ENCODE results near the gene TESPA1.
A peak's percentile ranks its signal among the peaks of the same experiment; 100 is the strongest.
"Not testable (repeated sequence)": the region's sequence is repeated elsewhere in the genome, so short reads cannot be mapped to it uniquely, and the experiment has no call there.

The TESPA1 gene

GRCh38 chr12:54943292-54943691 lies 41.3 kb downstream of the TESPA1 start:
- not testable (repeated sequence) for H3K27me3 Mint-ChIP-seq, H3K9me3 Mint-ChIP-seq, H3K27ac Mint-ChIP-seq, H3K4me3 Mint-ChIP-seq
- Mint-ChIP-seq H3K4me1 (ENCODE audit: low read depth) (peaks cover 22% of the 10 kb centered on the region), H3K36me3 (ENCODE audit: low read depth) (peaks cover 29% of the 10 kb centered on the region)

GRCh38 chr12:54941659-54942058 lies 42.9 kb downstream of the TESPA1 start:
- H3K4me3 Mint-ChIP-seq = no peak overlapping the region
- H3K27me3 Mint-ChIP-seq = no peaks in the 10 kb centered on the region
- H3K4me1 Mint-ChIP-seq (ENCODE audit: low read depth) = peaks cover 21% of the 10 kb centered on the region
- H3K36me3 Mint-ChIP-seq (ENCODE audit: low read depth) = peaks cover 26% of the 10 kb centered on the region
- no peak overlapping the region for H3K27ac Mint-ChIP-seq
- no peaks in the 10 kb centered on the region for H3K9me3 Mint-ChIP-seq

- H3K9me3 Mint-ChIP-seq = no peaks in the 10 kb centered on the region
- peaks cover 29% of the 10 kb centered on the region for H3K4me1 Mint-ChIP-seq (ENCODE audit: low read depth)
- no peak overlapping the region for H3K27ac Mint-ChIP-seq
- H3K36me3 Mint-ChIP-seq (ENCODE audit: low read depth) = peaks cover 35% of the 10 kb centered on the region
- H3K4me3 Mint-ChIP-seq = no peak overlapping the region
- H3K27me3 Mint-ChIP-seq = no peaks in the 10 kb centered on the region
These were observed 43.7 kb downstream of the TESPA1 start for GRCh38 chr12:54940727-54941315.

- peak overlapping the region; percentile 45 for H3K27ac Mint-ChIP-seq
- H3K9me3 Mint-ChIP-seq = peaks cover 4% of the 10 kb centered on the region
- H3K36me3 Mint-ChIP-seq (ENCODE audit: low read depth) = peaks cover 42% of the 10 kb centered on the region
- H3K4me3 Mint-ChIP-seq = no peak overlapping the region
- H3K27me3 Mint-ChIP-seq = no peaks in the 10 kb centered on the region
- peaks cover 58% of the 10 kb centered on the region for H3K4me1 Mint-ChIP-seq (ENCODE audit: low read depth)
These were observed 46.6 kb downstream of the TESPA1 start for GRCh38 chr12:54937929-54938328.

- Mint-ChIP-seq H3K4me3 (no peak overlapping the region), H3K9me3 (peaks cover 4% of the 10 kb centered on the region), H3K27me3 (no peaks in the 10 kb centered on the region), H3K27ac (peak overlapping the region; percentile 45), H3K36me3 (ENCODE audit: low read depth) (peaks cover 44% of the 10 kb centered on the region), H3K4me1 (ENCODE audit: low read depth) (peaks cover 62% of the 10 kb centered on the region)
These were observed 47.2 kb downstream of the TESPA1 start for GRCh38 chr12:54937376-54937775.

- Mint-ChIP-seq H3K4me3 (peak overlapping the region; percentile 54), H3K36me3 (ENCODE audit: low read depth) (peaks cover 47% of the 10 kb centered on the region)
These were observed 47.8 kb downstream of the TESPA1 start for GRCh38 chr12:54936736-54937135.

GRCh38 chr12:54935235-54935951 lies 49.2 kb downstream of the TESPA1 start:
- Mint-ChIP-seq H3K36me3 (ENCODE audit: low read depth) (peaks cover 57% of the 10 kb centered on the region), H3K9me3 (peaks cover 22% of the 10 kb centered on the region), H3K4me3 (peak overlapping the region; percentile 62), H3K27me3 (no peaks in the 10 kb centered on the region), H3K27ac (peak overlapping the region; percentile 99), H3K4me1 (ENCODE audit: low read depth) (peaks cover 71% of the 10 kb centered on the region)

More at GRCh38 chr12:54936736-54937135, 47.8 kb downstream of the TESPA1 start:
- Mint-ChIP-seq H3K4me1 (ENCODE audit: low read depth) (peaks cover 67% of the 10 kb centered on the region), H3K9me3 (peaks cover 9% of the 10 kb centered on the region), H3K27me3 (no peaks in the 10 kb centered on the region), H3K27ac (peak overlapping the region; percentile 99)

- peak overlapping the region; percentile 40 for H3K4me3 Mint-ChIP-seq
- peaks cover 62% of the 10 kb centered on the region for H3K36me3 Mint-ChIP-seq (ENCODE audit: low read depth)
- H3K27ac Mint-ChIP-seq = peak overlapping the region; percentile 99
- no peaks in the 10 kb centered on the region for H3K27me3 Mint-ChIP-seq
- peaks cover 32% of the 10 kb centered on the region for H3K9me3 Mint-ChIP-seq
- peaks cover 74% of the 10 kb centered on the region for H3K4me1 Mint-ChIP-seq (ENCODE audit: low read depth)
These were observed 50.1 kb downstream of the TESPA1 start for GRCh38 chr12:54934419-54934818.

GRCh38 chr12:54933376-54933775 lies 51.2 kb downstream of the TESPA1 start:
- Mint-ChIP-seq H3K36me3 (ENCODE audit: low read depth) (peaks cover 62% of the 10 kb centered on the region), H3K4me1 (ENCODE audit: low read depth) (peaks cover 72% of the 10 kb centered on the region), H3K27ac (peak overlapping the region; percentile 99), H3K4me3 (no peak overlapping the region), H3K9me3 (peaks cover 35% of the 10 kb centered on the region), H3K27me3 (no peaks in the 10 kb centered on the region)

- peaks cover 55% of the 10 kb centered on the region for H3K36me3 Mint-ChIP-seq (ENCODE audit: low read depth)
- peaks cover 35% of the 10 kb centered on the region for H3K9me3 Mint-ChIP-seq
- H3K4me1 Mint-ChIP-seq (ENCODE audit: low read depth) = peaks cover 67% of the 10 kb centered on the region
- H3K27me3 Mint-ChIP-seq = no peaks in the 10 kb centered on the region
- no peak overlapping the region for H3K4me3 Mint-ChIP-seq
- H3K27ac Mint-ChIP-seq = peak overlapping the region; percentile 99
These were observed 51.9 kb downstream of the TESPA1 start for GRCh38 chr12:54932691-54933090.

GRCh38 chr12:54932038-54932437 lies 52.5 kb downstream of the TESPA1 start:
- Mint-ChIP-seq H3K4me3 (no peak overlapping the region), H3K27ac (peak overlapping the region; percentile 57), H3K27me3 (no peaks in the 10 kb centered on the region), H3K4me1 (ENCODE audit: low read depth) (peaks cover 61% of the 10 kb centered on the region), H3K36me3 (ENCODE audit: low read depth) (peaks cover 53% of the 10 kb centered on the region), H3K9me3 (peaks cover 39% of the 10 kb centered on the region)

- H3K4me3 Mint-ChIP-seq = no peak overlapping the region
- H3K9me3 Mint-ChIP-seq = peaks cover 37% of the 10 kb centered on the region
- peaks cover 33% of the 10 kb centered on the region for H3K36me3 Mint-ChIP-seq (ENCODE audit: low read depth)
- no peaks in the 10 kb centered on the region for H3K27me3 Mint-ChIP-seq
- H3K27ac Mint-ChIP-seq = peak overlapping the region; percentile 57
- H3K4me1 Mint-ChIP-seq (ENCODE audit: low read depth) = peaks cover 49% of the 10 kb centered on the region
These were observed 54.6 kb downstream of the TESPA1 start for GRCh38 chr12:54929998-54930397.

- peaks cover 27% of the 10 kb centered on the region for H3K9me3 Mint-ChIP-seq
- H3K4me1 Mint-ChIP-seq (ENCODE audit: low read depth) = peaks cover 12% of the 10 kb centered on the region
- H3K27ac Mint-ChIP-seq = no peak overlapping the region
- no peaks in the 10 kb centered on the region for H3K27me3 Mint-ChIP-seq
- H3K36me3 Mint-ChIP-seq (ENCODE audit: low read depth) = peaks cover 20% of the 10 kb centered on the region
- H3K4me3 Mint-ChIP-seq = no peak overlapping the region
These were observed 58.3 kb downstream of the TESPA1 start for GRCh38 chr12:54926246-54926645.

- Mint-ChIP-seq H3K27me3 (no peaks in the 10 kb centered on the region), H3K4me1 (ENCODE audit: low read depth) (peaks cover 12% of the 10 kb centered on the region), H3K27ac (no peak overlapping the region), H3K4me3 (no peak overlapping the region), H3K9me3 (peaks cover 16% of the 10 kb centered on the region), H3K36me3 (ENCODE audit: low read depth) (peaks cover 10% of the 10 kb centered on the region)
These were observed 59.4 kb downstream of the TESPA1 start for GRCh38 chr12:54924972-54925707.

GRCh38 chr12:54917001-54917488 lies 67.5 kb downstream of the TESPA1 start:
- Mint-ChIP-seq H3K9me3 (peaks cover 10% of the 10 kb centered on the region), H3K27ac (no peak overlapping the region), H3K4me3 (no peak overlapping the region), H3K27me3 (no peaks in the 10 kb centered on the region), H3K36me3 (ENCODE audit: low read depth) (no peaks in the 10 kb centered on the region), H3K4me1 (ENCODE audit: low read depth) (no peaks in the 10 kb centered on the region)

All from stimulated activated naive CD8-positive, alpha-beta T cell treated with anti-CD3 and anti-CD28 coated beads, Interleukin-15, Interleukin-2, amounts not matched to agents 100 ng/mL and 50 ng/mL, for 24 hours (primary cell).